ENCODE data around the gene RNF115. TPM values are rescaled to one million over a fixed set of nuclear protein-coding genes. Genes with fewer than 3 reads are reported as not detected.

Gene RNF115
- total and polyA plus RNA-seq, 2 of the 13 experiments (the other 11 are each of a cell fraction or from before 2014, with no cell fraction given): 6.0 to 10.1 TPM

GRCh38 chr1:145720878-145721671, 102.8 kb downstream of the RNF115 start (continued):
- TF ChIP-seq ZNF660 (CRISPR knock-in tag; IDR thresholded peaks at IDR 0.05; ENCODE audit: borderline replicate concordance, low read depth) (no peak), HNRNPLL (IDR thresholded peaks at IDR 0.05; ENCODE audit: low read depth, low read length, poor library complexity, severe bottlenecking) (peak; percentile 54), DRAP1 (CRISPR knock-in tag; IDR thresholded peaks at IDR 0.05) (no peak), SOX5 (CRISPR knock-in tag; IDR thresholded peaks at IDR 0.05; ENCODE audit: borderline replicate concordance) (no peak), SNAPC2 (CRISPR knock-in tag; IDR thresholded peaks at IDR 0.05) (no peak; the same call in 1 of the 2 replicates), FOXM1 (CRISPR knock-in tag; IDR thresholded peaks at IDR 0.05) (no peak), SP5 (CRISPR knock-in tag; IDR thresholded peaks at IDR 0.05; ENCODE audit: borderline replicate concordance, low read depth) (no peak), GABPB1 (CRISPR knock-in tag; IDR thresholded peaks at IDR 0.05) (peak; percentile 55; the same call in 1 of the 2 replicates), SP1 (IDR thresholded peaks at IDR 0.05) (no peak), SP1 (CRISPR knock-in tag; IDR thresholded peaks at IDR 0.05) (no peak), CERS6 (CRISPR knock-in tag; IDR thresholded peaks at IDR 0.05) (no peak), LRRFIP1 (CRISPR knock-in tag; conservative IDR thresholded peaks at IDR 0.05) (no peak), ZNF746 (CRISPR knock-in tag; IDR thresholded peaks at IDR 0.05) (0 out of 2 replicates have a peak, but pooled peaks have one; percentile 51), ZNF101 (CRISPR knock-in tag; IDR thresholded peaks at IDR 0.05; ENCODE audit: borderline replicate concordance, low read depth) (no peak), HMG20B (CRISPR knock-in tag; conservative IDR thresholded peaks at IDR 0.05) (no peak), NR2F1 (CRISPR knock-in tag; IDR thresholded peaks at IDR 0.05) (peak; percentile 28 to 41; a peak in 2 of 4 replicates), CBX5 (CRISPR knock-in tag; IDR thresholded peaks at IDR 0.05; ENCODE audit: borderline replicate concordance) (peak; percentile 52; the same call in 1 of the 2 replicates), ZNF33B (CRISPR knock-in tag; IDR thresholded peaks at IDR 0.05) (no peak), LBX2 (CRISPR knock-in tag; IDR thresholded peaks at IDR 0.05; ENCODE audit: borderline replicate concordance) (0 out of 2 replicates have a peak, but pooled peaks have one; percentile 29), SRSF9 (IDR thresholded peaks at IDR 0.05; ENCODE audit: borderline replicate concordance, insufficient read depth, low read depth, low read length, poor library complexity, severe bottlenecking) (no peak), SMYD3 (CRISPR knock-in tag; IDR thresholded peaks at IDR 0.05) (no peak), SCMH1 (CRISPR knock-in tag; IDR thresholded peaks at IDR 0.05; ENCODE audit: borderline replicate concordance) (no peak)
- TF ChIP-seq, protein P1, sequence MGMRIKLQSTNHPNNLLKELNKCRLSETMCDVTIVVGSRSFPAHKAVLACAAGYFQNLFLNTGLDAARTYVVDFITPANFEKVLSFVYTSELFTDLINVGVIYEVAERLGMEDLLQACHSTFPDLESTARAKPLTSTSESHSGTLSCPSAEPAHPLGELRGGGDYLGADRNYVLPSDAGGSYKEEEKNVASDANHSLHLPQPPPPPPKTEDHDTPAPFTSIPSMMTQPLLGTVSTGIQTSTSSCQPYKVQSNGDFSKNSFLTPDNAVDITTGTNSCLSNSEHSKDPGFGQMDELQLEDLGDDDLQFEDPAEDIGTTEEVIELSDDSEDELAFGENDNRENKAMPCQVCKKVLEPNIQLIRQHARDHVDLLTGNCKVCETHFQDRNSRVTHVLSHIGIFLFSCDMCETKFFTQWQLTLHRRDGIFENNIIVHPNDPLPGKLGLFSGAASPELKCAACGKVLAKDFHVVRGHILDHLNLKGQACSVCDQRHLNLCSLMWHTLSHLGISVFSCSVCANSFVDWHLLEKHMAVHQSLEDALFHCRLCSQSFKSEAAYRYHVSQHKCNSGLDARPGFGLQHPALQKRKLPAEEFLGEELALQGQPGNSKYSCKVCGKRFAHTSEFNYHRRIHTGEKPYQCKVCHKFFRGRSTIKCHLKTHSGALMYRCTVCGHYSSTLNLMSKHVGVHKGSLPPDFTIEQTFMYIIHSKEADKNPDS (CRISPR knock-in tag; IDR thresholded peaks at IDR 0.05): no peak

Data from HepG2 (cell line).